ENCODE data around the gene PRAC1.

DNA sequence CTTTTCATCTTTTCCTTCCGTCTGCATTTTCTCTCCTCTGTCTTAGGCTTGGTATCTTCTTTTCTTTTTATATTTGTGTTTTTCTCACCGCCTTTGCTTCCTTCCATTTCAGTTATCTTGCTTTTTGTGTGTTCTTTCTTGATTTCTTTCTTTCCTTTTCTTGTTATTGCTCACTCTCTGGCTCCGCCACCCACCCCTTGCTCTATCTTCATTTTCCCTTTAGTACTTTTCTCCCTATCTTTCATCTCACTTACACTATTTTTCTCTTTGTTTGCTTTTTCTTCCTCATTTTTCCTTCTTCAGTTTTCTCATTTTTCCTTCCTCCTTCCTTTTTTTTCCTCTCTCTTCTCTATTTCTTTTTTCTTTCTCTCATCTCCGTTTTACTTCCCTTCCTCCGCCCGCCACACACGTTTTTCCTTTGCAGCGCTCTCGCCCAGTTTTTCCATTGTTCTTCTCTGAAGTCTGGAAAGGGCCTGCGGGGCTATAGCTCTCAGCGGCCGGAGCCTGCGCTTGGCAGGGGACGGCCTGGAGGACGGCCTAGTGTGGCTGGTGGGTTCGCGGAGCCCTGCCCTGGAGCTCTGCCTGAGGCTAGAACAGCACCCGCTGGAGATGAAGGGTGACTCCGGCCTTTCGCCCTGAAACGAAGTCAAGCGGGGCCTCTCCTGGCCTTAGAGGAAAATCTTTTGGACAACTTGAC is 11.5 kb upstream of the PRAC1 start:
- TF ChIP-seq ZFP3 (CRISPR knock-in tag; IDR thresholded peaks at IDR 0.05) (no peak), OSR1 (CRISPR knock-in tag; IDR thresholded peaks at IDR 0.05) (no peak), RARB (CRISPR knock-in tag; IDR thresholded peaks at IDR 0.05) (no peak), ESRRG (CRISPR knock-in tag; IDR thresholded peaks at IDR 0.05) (no peak), ISL1 (CRISPR knock-in tag; IDR thresholded peaks at IDR 0.05) (no peak), PATZ1 (CRISPR knock-in tag; IDR thresholded peaks at IDR 0.05; ENCODE audit: borderline replicate concordance) (no peak)
- TF ChIP-seq, protein P1, sequence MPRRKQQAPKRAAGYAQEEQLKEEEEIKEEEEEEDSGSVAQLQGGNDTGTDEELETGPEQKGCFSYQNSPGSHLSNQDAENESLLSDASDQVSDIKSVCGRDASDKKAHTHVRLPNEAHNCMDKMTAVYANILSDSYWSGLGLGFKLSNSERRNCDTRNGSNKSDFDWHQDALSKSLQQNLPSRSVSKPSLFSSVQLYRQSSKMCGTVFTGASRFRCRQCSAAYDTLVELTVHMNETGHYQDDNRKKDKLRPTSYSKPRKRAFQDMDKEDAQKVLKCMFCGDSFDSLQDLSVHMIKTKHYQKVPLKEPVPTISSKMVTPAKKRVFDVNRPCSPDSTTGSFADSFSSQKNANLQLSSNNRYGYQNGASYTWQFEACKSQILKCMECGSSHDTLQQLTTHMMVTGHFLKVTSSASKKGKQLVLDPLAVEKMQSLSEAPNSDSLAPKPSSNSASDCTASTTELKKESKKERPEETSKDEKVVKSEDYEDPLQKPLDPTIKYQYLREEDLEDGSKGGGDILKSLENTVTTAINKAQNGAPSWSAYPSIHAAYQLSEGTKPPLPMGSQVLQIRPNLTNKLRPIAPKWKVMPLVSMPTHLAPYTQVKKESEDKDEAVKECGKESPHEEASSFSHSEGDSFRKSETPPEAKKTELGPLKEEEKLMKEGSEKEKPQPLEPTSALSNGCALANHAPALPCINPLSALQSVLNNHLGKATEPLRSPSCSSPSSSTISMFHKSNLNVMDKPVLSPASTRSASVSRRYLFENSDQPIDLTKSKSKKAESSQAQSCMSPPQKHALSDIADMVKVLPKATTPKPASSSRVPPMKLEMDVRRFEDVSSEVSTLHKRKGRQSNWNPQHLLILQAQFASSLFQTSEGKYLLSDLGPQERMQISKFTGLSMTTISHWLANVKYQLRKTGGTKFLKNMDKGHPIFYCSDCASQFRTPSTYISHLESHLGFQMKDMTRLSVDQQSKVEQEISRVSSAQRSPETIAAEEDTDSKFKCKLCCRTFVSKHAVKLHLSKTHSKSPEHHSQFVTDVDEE (CRISPR knock-in tag; IDR thresholded peaks at IDR 0.05): no peak
- TF ChIP-seq, protein P2, sequence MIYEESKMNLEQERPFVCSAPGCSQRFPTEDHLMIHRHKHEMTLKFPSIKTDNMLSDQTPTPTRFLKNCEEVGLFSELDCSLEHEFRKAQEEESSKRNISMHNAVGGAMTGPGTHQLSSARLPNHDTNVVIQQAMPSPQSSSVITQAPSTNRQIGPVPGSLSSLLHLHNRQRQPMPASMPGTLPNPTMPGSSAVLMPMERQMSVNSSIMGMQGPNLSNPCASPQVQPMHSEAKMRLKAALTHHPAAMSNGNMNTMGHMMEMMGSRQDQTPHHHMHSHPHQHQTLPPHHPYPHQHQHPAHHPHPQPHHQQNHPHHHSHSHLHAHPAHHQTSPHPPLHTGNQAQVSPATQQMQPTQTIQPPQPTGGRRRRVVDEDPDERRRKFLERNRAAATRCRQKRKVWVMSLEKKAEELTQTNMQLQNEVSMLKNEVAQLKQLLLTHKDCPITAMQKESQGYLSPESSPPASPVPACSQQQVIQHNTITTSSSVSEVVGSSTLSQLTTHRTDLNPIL (CRISPR knock-in tag; IDR thresholded peaks at IDR 0.05; ENCODE audit: low read depth): no peak

Data from SK-N-SH treated with all-trans-retinoic acid at 6 μM for 48 hours (cell line).